ENCODE results near the gene DDX39B. TPM values are rescaled to one million over a fixed set of nuclear protein-coding genes. Genes with fewer than 3 reads are reported as not detected.

DDX39B gene
- total RNA-seq, 4 donors from 2014 or later = 119 to 429 (median 282) TPM

DNA sequence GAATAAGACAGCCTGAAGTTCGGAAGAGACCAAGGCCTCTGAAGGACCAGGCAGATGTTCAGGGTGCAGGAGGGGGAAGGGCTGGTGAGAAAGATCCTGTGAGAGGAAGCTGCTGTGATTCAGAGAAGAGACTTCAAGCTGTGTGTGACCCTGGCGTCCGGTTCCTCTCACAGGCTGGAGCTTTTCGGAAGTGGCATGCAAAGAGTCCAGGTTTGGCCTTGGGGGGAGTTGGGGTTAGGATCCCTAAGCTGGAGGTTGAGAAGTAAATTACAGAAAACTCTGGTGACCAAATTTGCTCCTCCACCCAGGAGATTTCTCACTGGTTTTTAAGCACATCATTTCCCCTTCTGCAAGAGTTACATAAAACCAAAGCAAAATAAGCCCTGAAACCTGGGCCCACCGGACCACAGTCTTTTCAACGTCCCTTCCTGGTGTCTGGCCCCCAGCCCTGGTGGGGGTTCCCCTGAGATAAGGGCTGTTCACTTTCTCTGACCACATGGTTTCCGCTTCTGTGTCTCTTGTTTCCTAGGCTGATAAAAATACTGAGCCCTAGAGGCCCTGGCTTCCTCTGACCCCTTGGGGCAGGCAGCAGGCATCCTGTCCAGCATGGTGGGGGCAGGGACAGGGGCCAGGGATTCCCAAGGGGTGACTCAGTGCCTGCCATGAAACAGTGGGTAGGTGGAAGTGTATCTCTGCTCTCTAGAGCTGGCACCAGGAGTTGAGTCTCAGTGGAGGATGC, 18.3 kb upstream of the DDX39B start:
- no peaks in the 10 kb centered on the region for H3K9me3 ChIP-seq
- peak in 1 of 2 donors; percentile 75 for DNase-seq
- no peaks in the 10 kb centered on the region for H3K4me1 ChIP-seq
- no peaks in the 10 kb centered on the region for H3K27me3 ChIP-seq
- intact Hi-C loops (cut with DNase I; ENCODE audit: low total_unique reads) = no loop called here
- no peak overlapping the region for H3K4me3 ChIP-seq
- no peak for TF ChIP-seq POLR2A (IDR thresholded peaks at IDR 0.05)
- TF ChIP-seq, protein P1, sequence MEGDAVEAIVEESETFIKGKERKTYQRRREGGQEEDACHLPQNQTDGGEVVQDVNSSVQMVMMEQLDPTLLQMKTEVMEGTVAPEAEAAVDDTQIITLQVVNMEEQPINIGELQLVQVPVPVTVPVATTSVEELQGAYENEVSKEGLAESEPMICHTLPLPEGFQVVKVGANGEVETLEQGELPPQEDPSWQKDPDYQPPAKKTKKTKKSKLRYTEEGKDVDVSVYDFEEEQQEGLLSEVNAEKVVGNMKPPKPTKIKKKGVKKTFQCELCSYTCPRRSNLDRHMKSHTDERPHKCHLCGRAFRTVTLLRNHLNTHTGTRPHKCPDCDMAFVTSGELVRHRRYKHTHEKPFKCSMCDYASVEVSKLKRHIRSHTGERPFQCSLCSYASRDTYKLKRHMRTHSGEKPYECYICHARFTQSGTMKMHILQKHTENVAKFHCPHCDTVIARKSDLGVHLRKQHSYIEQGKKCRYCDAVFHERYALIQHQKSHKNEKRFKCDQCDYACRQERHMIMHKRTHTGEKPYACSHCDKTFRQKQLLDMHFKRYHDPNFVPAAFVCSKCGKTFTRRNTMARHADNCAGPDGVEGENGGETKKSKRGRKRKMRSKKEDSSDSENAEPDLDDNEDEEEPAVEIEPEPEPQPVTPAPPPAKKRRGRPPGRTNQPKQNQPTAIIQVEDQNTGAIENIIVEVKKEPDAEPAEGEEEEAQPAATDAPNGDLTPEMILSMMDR (IDR thresholded peaks at IDR 0.05) = no peak
- no peaks in the 10 kb centered on the region for H3K36me3 ChIP-seq
- H3K27ac ChIP-seq = peak overlapping the region; percentile 17 to 51

DNA sequence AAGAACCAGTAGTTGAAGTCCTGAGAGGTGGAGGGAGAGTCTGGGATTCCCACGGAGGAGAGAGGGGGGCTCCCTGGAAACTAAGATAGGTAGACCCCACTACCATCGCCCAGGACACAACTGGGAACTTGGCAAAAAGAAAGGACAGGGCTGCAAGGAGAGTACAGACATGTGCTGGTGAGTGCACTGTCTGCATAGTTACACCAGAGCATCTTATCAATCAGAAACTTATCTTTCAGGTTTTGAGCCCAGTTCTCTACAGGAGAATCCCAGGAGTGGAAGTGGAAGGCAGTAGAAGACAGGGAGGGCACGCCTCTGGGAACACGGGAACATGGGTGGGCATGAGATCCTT, 17.8 kb upstream of the DDX39B start:
- H3K36me3 ChIP-seq = no peaks in the 10 kb centered on the region
- no peaks in the 10 kb centered on the region for H3K27me3 ChIP-seq
- no peak for DNase-seq
- TF ChIP-seq, protein P1 (IDR thresholded peaks at IDR 0.05) = no peak
- TF ChIP-seq POLR2A (IDR thresholded peaks at IDR 0.05) = no peak
- intact Hi-C loops (cut with DNase I; ENCODE audit: low total_unique reads) = no loop called here
- no peak overlapping the region for H3K4me3 ChIP-seq
- H3K4me1 ChIP-seq = no peaks in the 10 kb centered on the region
- peak overlapping the region; percentile 51 to 55 for H3K27ac ChIP-seq
- H3K9me3 ChIP-seq = no peaks in the 10 kb centered on the region

DNA sequence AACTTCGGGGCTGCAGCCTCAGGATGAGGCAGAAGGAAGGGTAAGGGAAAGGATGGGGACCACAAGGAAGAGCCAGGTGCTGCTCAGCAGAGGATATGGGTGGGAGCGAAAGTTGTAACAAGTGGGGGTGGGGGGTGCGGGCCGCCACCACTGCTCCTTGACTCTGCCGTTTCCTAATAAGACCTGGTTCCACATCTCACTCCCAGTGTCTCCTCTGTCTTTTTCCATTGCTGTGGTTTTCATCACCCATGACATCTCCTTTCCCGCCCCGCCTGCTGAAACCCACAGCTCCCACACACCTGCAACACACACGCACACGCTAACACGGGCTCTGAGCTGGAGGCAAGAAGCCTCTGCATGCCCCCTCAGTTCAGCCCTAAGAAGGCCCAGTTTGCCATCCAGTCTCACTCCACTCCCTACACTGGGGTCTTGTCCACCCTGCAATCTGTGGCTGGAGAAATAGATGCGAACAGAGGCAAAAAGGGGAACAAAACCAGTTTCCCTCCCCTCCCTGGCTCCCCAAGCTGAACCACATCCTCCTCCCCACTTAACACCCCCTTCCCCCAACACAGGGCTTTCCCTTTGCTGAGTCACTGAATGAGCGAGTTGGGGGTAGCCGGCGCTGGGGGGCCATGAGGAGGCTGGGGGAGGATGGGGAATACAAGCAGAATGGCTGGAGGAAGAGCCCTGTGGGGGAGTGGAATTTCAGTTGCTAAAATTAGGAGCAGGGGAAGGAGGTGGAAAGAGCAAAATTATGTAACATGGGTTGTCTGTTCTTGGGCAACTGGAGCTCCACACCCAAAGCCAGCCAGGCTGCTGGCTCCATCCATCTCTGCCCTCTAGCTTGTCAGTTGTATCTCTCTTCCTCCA, 17.1 kb upstream of the DDX39B start:
- H3K36me3 ChIP-seq = no peaks in the 10 kb centered on the region
- H3K27ac ChIP-seq = peak overlapping the region; percentile 51 to 55
- DNase-seq = peak in 1 of 2 donors; percentile 40
- intact Hi-C loops (cut with DNase I; ENCODE audit: low total_unique reads) = no loop called here
- no peaks in the 10 kb centered on the region for H3K4me1 ChIP-seq
- H3K9me3 ChIP-seq = no peaks in the 10 kb centered on the region
- H3K4me3 ChIP-seq = no peak overlapping the region
- TF ChIP-seq, protein P1 (IDR thresholded peaks at IDR 0.05) = no peak
- TF ChIP-seq POLR2A (IDR thresholded peaks at IDR 0.05) = no peak
- no peaks in the 10 kb centered on the region for H3K27me3 ChIP-seq

DNA sequence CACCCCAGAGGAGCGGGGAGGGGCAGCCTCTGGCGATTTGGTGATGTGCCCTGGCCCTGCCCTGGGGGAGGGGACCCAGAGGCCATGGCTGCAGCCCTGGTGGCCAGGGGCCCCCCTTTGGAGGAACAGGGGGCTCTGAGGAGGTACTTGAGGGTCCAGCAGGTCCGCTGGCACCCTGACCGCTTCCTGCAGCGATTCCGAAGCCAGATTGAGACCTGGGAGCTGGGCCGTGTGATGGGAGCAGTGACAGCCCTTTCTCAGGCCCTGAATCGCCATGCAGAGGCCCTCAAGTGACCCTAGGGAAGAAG, 16.5 kb upstream of the DDX39B start:
- TF ChIP-seq, protein P1 (IDR thresholded peaks at IDR 0.05) = no peak
- no peak for TF ChIP-seq POLR2A (IDR thresholded peaks at IDR 0.05)
- intact Hi-C loops (cut with DNase I; ENCODE audit: low total_unique reads) = no loop called here

More for the DNA sequence above, 16.5 kb upstream of the DDX39B start:
- no peaks in the 10 kb centered on the region for H3K36me3 ChIP-seq
- DNase-seq = no peak
- H3K27ac ChIP-seq = peak overlapping the region; percentile 51 to 55
- no peak overlapping the region for H3K4me3 ChIP-seq
- no peaks in the 10 kb centered on the region for H3K4me1 ChIP-seq
- H3K9me3 ChIP-seq = no peaks in the 10 kb centered on the region
- H3K27me3 ChIP-seq = no peaks in the 10 kb centered on the region
